ENCODE data around the gene FUS. TPM values are rescaled to one million over a fixed set of nuclear protein-coding genes. Genes with fewer than 3 reads are reported as not detected.
A peak's percentile ranks its signal among the peaks of the same experiment; 100 is the strongest.

Gene FUS
- total RNA-seq, 2 donors from 2014 or later = 698 to 827 TPM

- Mint-ChIP-seq H3K4me1 (peaks cover 10% of the 10 kb centered on the region), H3K4me3 (no peak overlapping the region), H3K36me3 (ENCODE audit: low read depth) (no peaks in the 10 kb centered on the region), H3K27me3 (ENCODE audit: insufficient read depth) (peaks cover 64% of the 10 kb centered on the region), H3K9me3 (no peaks in the 10 kb centered on the region), H3K27ac (no peak overlapping the region)
- 96 to 100% methylated on average over 1 of the region's 1 CpG for WGBS, 2 experiments (ENCODE audit: insufficient coverage in 1 of 2, insufficient read length in 1 of 2)
- Histone ChIP-seq H3K4me3 (ENCODE audit: low read length) (no peak overlapping the region), H3K36me3 (ENCODE audit: control insufficient read depth, insufficient read depth, low read length) (no peaks in the 10 kb centered on the region), H3K27ac (ENCODE audit: low read depth, low read length) (no peak overlapping the region), H3K9me3 (ENCODE audit: control insufficient read depth, low read length) (no peaks in the 10 kb centered on the region), H3K4me1 (ENCODE audit: control insufficient read depth, insufficient read depth, low read length) (peaks cover 4% of the 10 kb centered on the region), H3K9ac (ENCODE audit: extremely low read depth, low read length, poor library complexity, severe bottlenecking) (no peak overlapping the region), H3K27me3 (ENCODE audit: control insufficient read depth, insufficient read depth, low read length, poor library complexity, severe bottlenecking) (peaks cover 52% of the 10 kb centered on the region)
- TF ChIP-seq CTCF (conservative IDR thresholded peaks at IDR 0.05) = no peak
- no peak for DNase-seq
These were observed 33.4 kb downstream of the FUS start for GRCh38 chr16:31213342-31213741.

- H3K27me3 ChIP-seq (ENCODE audit: control insufficient read depth, insufficient read depth, low read length, poor library complexity, severe bottlenecking) = peaks cover 52% of the 10 kb centered on the region
- DNase-seq = no peak
- peaks cover 4% of the 10 kb centered on the region for H3K4me1 ChIP-seq (ENCODE audit: control insufficient read depth, insufficient read depth, low read length)
- Mint-ChIP-seq H3K4me3 (peak within 1 kb of the TSS; percentile 50), H3K4me1 (peaks cover 10% of the 10 kb centered on the region), H3K27me3 (ENCODE audit: insufficient read depth) (peaks cover 71% of the 10 kb centered on the region), H3K9me3 (no peaks in the 10 kb centered on the region), H3K27ac (no peak within 1 kb of the TSS), H3K36me3 (ENCODE audit: low read depth) (no peaks in the 10 kb centered on the region)
- peak within 1 kb of the TSS; percentile 65 for H3K4me3 ChIP-seq (ENCODE audit: low read length)
- TF ChIP-seq CTCF (conservative IDR thresholded peaks at IDR 0.05) = no peak
- no peak within 1 kb of the TSS for H3K9ac ChIP-seq (ENCODE audit: extremely low read depth, low read length, poor library complexity, severe bottlenecking)
- 43 to 51% methylated on average over 14 to 25 of the region's 25 CpGs for WGBS, 2 experiments (ENCODE audit: insufficient coverage in 1 of 2, insufficient read length in 1 of 2)
- no peaks in the 10 kb centered on the region for H3K9me3 ChIP-seq (ENCODE audit: control insufficient read depth, low read length)
- no peak within 1 kb of the TSS for H3K27ac ChIP-seq (ENCODE audit: low read depth, low read length)
- no peaks in the 10 kb centered on the region for H3K36me3 ChIP-seq (ENCODE audit: control insufficient read depth, insufficient read depth, low read length)
These were observed 34.2 kb downstream of the FUS start, which contains the start of gene TRIM72 for GRCh38 chr16:31213877-31214707. Gene TRIM72 (plus strand): TSS chr16:31214119. CDS start chr16:31214739, 620 bp downstream.

- H3K27ac Mint-ChIP-seq = no peak overlapping the region
- peaks cover 75% of the 10 kb centered on the region for H3K27me3 Mint-ChIP-seq (ENCODE audit: insufficient read depth)
- H3K9ac ChIP-seq (ENCODE audit: extremely low read depth, low read length, poor library complexity, severe bottlenecking) = no peak overlapping the region
- H3K4me3 ChIP-seq (ENCODE audit: low read length) = peak overlapping the region; percentile 65
- H3K4me1 ChIP-seq (ENCODE audit: control insufficient read depth, insufficient read depth, low read length) = peaks cover 4% of the 10 kb centered on the region
- H3K4me1 Mint-ChIP-seq = peaks cover 10% of the 10 kb centered on the region
- TF ChIP-seq CTCF (conservative IDR thresholded peaks at IDR 0.05) = peak; percentile 37
- peak overlapping the region; percentile 50 for H3K4me3 Mint-ChIP-seq
- peaks cover 52% of the 10 kb centered on the region for H3K27me3 ChIP-seq (ENCODE audit: control insufficient read depth, insufficient read depth, low read length, poor library complexity, severe bottlenecking)
- H3K36me3 ChIP-seq (ENCODE audit: control insufficient read depth, insufficient read depth, low read length) = no peaks in the 10 kb centered on the region
- 7 to 8% methylated on average over 19 to 58 of the region's 58 CpGs for WGBS, 2 experiments (ENCODE audit: insufficient coverage in 1 of 2, insufficient read length in 1 of 2)
- H3K9me3 ChIP-seq (ENCODE audit: control insufficient read depth, low read length) = no peaks in the 10 kb centered on the region
- H3K9me3 Mint-ChIP-seq = no peaks in the 10 kb centered on the region
- DNase-seq = peak; percentile 79
- no peaks in the 10 kb centered on the region for H3K36me3 Mint-ChIP-seq (ENCODE audit: low read depth)
- no peak overlapping the region for H3K27ac ChIP-seq (ENCODE audit: low read depth, low read length)
These were observed 34.9 kb downstream of the FUS start for GRCh38 chr16:31214708-31215286.
